GM10248 (cell line): ENCODE measurements around the gene EFCAB12.

Source experiments
- CTCF ChIA-PET: fragments of 300-600 bp; sonication (Branson Sonifier 250); formaldehyde crosslinking; extraction: SDS; loops from one replicate; lab custom pipeline; 2021; ENCODE audit warnings: antibody characterized with exemption; lab: Yijun Ruan, JAX
- POLR2A ChIA-PET: fragments of 350-650 bp; sonication (Branson Sonifier 250); formaldehyde crosslinking; extraction: SDS; loops from one replicate; lab custom pipeline; 2020; ENCODE audit warnings: antibody characterized with exemption; lab: Yijun Ruan, JAX
- DNase-seq: peaks from one replicate; pipeline ENCODE4 v3.0.0; 2012; ENCODE audit errors: extremely low spot score
- TF ChIP-seq, protein P1 (sequence below): IDR thresholded peaks from 2 replicates; pipeline ENCODE4 v1.5.1; 2012; ENCODE audit warnings: mild to moderate bottlenecking, low read depth; ENCODE audit errors: extremely low read depth, missing control alignments, control extremely low read depth

EFCAB12 gene

GRCh38 chr3:129379582-129380358 is 48.7 kb downstream of the EFCAB12 start:
- DNase-seq = no peak
- POLR2A ChIA-PET = no interaction called here
- TF ChIP-seq, protein P1, sequence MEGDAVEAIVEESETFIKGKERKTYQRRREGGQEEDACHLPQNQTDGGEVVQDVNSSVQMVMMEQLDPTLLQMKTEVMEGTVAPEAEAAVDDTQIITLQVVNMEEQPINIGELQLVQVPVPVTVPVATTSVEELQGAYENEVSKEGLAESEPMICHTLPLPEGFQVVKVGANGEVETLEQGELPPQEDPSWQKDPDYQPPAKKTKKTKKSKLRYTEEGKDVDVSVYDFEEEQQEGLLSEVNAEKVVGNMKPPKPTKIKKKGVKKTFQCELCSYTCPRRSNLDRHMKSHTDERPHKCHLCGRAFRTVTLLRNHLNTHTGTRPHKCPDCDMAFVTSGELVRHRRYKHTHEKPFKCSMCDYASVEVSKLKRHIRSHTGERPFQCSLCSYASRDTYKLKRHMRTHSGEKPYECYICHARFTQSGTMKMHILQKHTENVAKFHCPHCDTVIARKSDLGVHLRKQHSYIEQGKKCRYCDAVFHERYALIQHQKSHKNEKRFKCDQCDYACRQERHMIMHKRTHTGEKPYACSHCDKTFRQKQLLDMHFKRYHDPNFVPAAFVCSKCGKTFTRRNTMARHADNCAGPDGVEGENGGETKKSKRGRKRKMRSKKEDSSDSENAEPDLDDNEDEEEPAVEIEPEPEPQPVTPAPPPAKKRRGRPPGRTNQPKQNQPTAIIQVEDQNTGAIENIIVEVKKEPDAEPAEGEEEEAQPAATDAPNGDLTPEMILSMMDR = no peak
- CTCF ChIA-PET = no interaction called here

DNA sequence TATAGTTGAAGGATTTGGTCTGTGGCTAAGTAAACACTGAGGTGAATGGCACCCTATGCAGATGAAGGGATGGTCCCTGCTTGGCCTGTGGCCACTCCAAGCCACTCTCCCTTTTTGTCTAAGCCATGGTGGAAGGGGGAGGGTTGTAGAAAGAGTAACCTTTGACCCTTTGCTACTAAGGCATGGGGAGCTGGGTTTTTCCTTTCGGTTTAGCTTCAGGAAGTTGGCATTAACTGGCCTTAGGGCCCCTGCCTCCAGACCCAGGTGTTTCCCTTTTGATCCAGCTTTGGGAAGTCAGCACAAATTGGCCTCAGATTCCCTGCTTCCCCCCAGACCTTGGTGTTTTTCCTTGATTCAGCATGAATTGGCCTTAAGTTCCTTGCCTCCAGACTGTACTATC is 49.5 kb downstream of the EFCAB12 start:
- ChIA-PET POLR2A (no interaction called here), CTCF (no interaction called here)
- TF ChIP-seq, protein P1 = no peak
- DNase-seq = no peak

- ChIA-PET CTCF (interaction anchor here (0.9 kb wide), 1 partner anchor 452 kb away, joined by 3 read pairs; no protein-coding TSS in a partner anchor), POLR2A (no interaction called here)
- TF ChIP-seq, protein P1 = no peak
- no peak for DNase-seq
Measured at GRCh38 chr3:129377615-129378014, 50.8 kb downstream of the EFCAB12 start.

GRCh38 chr3:129375099-129375498 is 53.3 kb downstream of the EFCAB12 start:
- TF ChIP-seq, protein P1 = no peak
- DNase-seq = no peak
- CTCF ChIA-PET = interaction anchor here (1.5 kb wide), 1 partner anchor 8 kb away, joined by 5 read pairs; no protein-coding TSS in a partner anchor
- POLR2A ChIA-PET = no interaction called here

- POLR2A ChIA-PET = interaction anchor here (0.5 kb wide), 1 partner anchor 757 kb away, joined by 3 read pairs; no protein-coding TSS in a partner anchor
- CTCF ChIA-PET = interaction anchor here (1.0 to 3.1 kb wide), 3 partner anchors 12 to 401 kb away, joined by 3 to 11 read pairs (median 3); no protein-coding TSS in a partner anchor
- no peak for DNase-seq
- TF ChIP-seq, protein P1 = no peak
Measured at GRCh38 chr3:129371041-129371826, 57.2 kb downstream of the EFCAB12 start.

DNA sequence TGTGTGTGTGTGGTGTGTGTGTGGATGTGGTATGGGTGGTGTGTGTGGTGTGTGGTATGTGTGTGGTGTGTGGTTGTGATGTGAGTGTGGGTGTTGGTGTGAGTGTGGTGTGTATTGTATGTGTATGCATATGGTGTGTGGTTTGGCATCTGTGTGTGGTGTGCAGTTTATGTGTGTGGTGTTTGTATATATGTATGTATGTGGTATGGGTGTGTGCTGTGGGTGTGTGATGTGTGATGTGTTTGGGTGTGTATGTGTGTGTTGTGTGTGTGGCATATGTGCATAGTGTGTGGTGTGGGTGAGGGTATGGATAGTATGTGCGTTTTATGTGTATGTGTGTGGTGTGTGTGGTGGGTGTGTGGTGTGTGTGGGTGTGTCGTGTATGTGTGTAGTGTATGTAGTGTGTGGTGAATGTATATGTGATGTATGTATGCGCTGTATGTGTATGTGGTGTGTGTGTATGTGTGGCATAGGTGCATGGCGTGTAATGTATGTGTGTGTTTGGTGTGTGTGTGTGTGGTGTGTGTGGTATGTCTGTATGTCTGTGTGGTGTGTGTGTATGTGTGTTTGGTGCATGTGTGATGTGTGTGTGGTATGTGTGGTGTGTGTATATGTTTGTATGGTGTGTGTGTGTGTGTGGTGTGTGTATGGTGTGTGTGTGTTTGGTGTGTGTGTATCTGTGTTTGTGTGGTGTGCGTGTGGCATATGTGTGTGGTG is 58.0 kb downstream of the EFCAB12 start:
- ChIA-PET POLR2A (no interaction called here), CTCF (interaction anchor here (1.0 to 3.1 kb wide), 2 partner anchors 13 to 400 kb away, joined by 3 to 11 read pairs; no protein-coding TSS in a partner anchor)
- TF ChIP-seq, protein P1 = no peak
- no peak for DNase-seq
